ENCODE measurements around the gene LMF1.

LMF1 gene

DNA sequence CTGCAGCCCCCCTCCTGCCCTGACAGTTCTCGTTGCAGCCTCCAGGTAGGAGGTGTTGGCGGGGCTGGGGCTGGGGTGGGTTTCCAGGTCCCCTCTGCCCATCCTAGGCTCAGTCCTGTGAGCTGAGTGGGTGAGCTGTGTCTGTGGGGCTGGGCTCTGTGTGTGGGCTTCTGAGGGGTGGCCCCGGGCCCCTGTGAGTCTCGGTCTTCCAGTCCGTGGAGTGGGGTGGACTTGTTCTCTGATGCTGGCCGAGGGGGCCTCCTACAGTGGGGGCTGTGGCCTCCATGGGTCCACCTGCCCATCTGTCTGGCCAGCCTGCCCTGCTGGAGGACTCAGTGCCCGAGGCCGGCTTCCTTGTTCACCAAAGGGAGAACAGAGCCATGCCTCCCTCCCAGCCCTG, 43.4 kb upstream of the LMF1 start:
- H3K4me3 ChIP-seq (ENCODE audit: low read depth, low read length): no peak overlapping the region
- no peak for DNase-seq (ENCODE audit: low read depth)
- TF ChIP-seq, protein P1, sequence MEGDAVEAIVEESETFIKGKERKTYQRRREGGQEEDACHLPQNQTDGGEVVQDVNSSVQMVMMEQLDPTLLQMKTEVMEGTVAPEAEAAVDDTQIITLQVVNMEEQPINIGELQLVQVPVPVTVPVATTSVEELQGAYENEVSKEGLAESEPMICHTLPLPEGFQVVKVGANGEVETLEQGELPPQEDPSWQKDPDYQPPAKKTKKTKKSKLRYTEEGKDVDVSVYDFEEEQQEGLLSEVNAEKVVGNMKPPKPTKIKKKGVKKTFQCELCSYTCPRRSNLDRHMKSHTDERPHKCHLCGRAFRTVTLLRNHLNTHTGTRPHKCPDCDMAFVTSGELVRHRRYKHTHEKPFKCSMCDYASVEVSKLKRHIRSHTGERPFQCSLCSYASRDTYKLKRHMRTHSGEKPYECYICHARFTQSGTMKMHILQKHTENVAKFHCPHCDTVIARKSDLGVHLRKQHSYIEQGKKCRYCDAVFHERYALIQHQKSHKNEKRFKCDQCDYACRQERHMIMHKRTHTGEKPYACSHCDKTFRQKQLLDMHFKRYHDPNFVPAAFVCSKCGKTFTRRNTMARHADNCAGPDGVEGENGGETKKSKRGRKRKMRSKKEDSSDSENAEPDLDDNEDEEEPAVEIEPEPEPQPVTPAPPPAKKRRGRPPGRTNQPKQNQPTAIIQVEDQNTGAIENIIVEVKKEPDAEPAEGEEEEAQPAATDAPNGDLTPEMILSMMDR (IDR thresholded peaks at IDR 0.05; ENCODE audit: low read depth, low read length): no peak
- TF ChIP-seq MYC (IDR thresholded peaks at IDR 0.05; ENCODE audit: low read depth, low read length) (no peak), POLR2A (IDR thresholded peaks at IDR 0.05; ENCODE audit: extremely low read depth, insufficient read length) (no peak)
- TF ChIP-seq, protein P2, sequence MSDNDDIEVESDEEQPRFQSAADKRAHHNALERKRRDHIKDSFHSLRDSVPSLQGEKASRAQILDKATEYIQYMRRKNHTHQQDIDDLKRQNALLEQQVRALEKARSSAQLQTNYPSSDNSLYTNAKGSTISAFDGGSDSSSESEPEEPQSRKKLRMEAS (IDR thresholded peaks at IDR 0.05; ENCODE audit: low read depth, low read length): no peak

DNA sequence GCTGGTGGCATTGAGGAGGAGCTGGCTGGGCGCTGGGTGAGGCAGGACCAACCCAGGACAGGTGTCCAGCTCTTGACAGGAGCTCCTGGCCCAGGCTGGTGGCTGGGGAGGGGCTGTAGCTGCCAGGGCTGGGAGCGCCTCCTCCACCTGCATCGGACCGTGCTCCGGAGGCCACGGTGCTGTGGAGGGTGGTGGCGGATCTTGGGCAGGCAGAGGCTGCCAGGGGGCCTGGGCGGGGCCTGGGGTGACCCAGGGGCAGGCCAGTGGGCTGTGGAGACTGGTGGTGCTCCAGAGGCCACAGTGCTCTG, 42.8 kb upstream of the LMF1 start:
- no peak overlapping the region for H3K4me3 ChIP-seq (ENCODE audit: low read depth, low read length)
- TF ChIP-seq, protein P1 (IDR thresholded peaks at IDR 0.05; ENCODE audit: low read depth, low read length): no peak
- TF ChIP-seq, protein P2 (IDR thresholded peaks at IDR 0.05; ENCODE audit: low read depth, low read length): no peak
- TF ChIP-seq MYC (IDR thresholded peaks at IDR 0.05; ENCODE audit: low read depth, low read length): no peak
- TF ChIP-seq POLR2A (IDR thresholded peaks at IDR 0.05; ENCODE audit: extremely low read depth, insufficient read length): no peak
- no peak for DNase-seq (ENCODE audit: low read depth)

DNA sequence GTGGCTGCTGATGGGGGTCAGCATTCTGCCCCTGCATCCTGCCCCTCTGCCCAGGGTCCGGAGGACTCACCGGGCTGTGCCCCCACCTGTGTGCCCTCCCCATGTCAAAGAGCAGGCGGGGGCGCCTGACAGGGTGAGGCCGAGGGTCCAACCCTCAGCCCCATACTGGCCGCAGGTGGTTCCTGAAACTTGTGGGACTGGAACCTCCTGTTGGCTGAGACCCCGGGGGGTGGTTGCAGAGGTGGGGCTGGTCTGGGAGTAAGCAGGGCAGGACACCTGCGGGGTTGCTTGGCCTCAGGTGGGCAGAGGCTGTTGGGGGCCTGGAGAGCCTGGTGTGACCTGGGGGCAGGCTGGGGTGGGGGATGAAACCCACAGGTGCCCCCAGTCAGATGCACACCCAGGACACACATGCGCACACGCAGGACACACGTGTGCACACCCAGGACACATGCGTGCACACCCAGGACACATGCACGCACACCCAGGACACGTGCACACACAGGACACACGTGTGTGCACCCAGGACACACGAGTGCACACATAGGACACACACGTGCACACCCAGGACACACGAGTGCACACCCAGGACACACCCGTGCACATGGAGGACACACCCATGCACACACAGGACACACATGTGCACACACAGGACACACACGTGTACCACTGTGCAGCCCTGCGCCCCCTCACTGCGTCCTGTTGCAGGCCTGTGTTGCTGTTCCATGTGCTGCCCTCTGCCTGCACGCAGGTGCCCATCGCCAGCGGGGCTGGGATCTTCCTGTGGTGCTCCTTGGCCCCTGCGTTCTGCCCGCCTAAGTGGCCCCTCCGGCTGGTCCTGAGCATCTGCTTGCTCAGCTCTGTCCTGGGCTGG, 42.2 kb upstream of the LMF1 start:
- TF ChIP-seq, protein P1 (IDR thresholded peaks at IDR 0.05; ENCODE audit: low read depth, low read length): no peak
- TF ChIP-seq POLR2A (IDR thresholded peaks at IDR 0.05; ENCODE audit: extremely low read depth, insufficient read length): no peak
- TF ChIP-seq, protein P2 (IDR thresholded peaks at IDR 0.05; ENCODE audit: low read depth, low read length): no peak
- no peak for DNase-seq (ENCODE audit: low read depth)
- H3K4me3 ChIP-seq (ENCODE audit: low read depth, low read length): no peak overlapping the region

DNA sequence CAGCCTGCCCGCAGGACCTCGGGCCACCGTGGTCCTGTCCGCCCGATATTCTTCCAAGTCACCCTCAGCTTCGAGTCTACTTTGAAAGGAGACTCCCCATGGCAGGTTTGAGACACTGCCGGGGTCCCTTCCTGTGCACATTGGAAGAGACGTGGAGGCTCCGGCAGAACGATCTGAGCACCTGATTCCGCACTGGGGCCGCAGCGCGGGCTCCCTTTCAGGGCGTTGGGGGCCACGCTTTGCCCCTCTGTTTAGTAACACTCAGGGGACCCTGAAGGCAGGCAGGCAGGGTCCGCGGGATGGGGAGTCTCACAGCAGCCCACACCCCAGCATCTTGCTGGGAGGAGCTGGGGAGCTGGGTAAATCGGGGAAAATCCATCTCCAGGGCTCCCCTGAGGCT, 41.4 kb upstream of the LMF1 start:
- no peak for DNase-seq (ENCODE audit: low read depth)
- TF ChIP-seq POLR2A (IDR thresholded peaks at IDR 0.05; ENCODE audit: extremely low read depth, insufficient read length): no peak
- no peak for TF ChIP-seq MYC (IDR thresholded peaks at IDR 0.05; ENCODE audit: low read depth, low read length)
- TF ChIP-seq, protein P2 (IDR thresholded peaks at IDR 0.05; ENCODE audit: low read depth, low read length): no peak
- TF ChIP-seq, protein P1 (IDR thresholded peaks at IDR 0.05; ENCODE audit: low read depth, low read length): no peak

DNA sequence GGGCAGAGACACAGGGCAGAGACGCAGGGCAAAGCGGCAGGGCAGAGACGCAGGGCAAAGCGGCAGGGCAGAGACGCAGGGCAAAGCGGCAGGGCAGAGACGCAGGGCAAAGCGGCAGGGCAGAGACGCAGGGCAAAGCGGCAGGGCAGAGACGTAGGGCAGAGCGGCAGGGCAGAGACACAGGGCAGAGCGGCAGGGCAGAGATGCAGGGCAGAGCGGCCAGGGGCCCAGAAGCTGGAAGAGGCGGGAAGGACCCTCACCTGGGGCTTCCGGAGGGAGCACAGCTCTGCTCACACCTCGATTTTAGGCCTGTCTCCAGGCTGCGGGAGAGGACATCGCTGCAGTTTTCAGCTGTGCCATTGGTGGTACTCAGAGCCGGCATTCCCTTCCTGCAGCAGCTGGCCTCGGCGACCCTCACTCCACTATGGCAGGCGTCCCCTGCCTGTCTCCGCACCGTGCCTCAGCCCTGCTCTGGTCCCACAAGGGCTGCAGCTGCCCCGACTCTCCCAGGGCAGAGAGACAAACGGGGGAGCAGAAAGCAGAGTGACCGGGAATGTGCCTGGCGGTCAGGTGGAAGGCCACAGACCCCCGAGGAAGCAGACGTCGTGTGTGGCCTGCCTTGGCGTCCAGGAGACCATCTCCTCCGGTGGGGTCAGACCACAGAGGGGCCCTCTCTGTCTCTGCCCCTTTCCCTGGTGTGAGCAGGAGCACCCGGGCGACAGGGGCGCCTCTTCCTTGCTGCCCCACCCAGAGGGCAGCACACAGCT, 40.7 kb upstream of the LMF1 start:
- H3K4me3 ChIP-seq (ENCODE audit: low read depth, low read length): no peak overlapping the region
- no peak for DNase-seq (ENCODE audit: low read depth)
- TF ChIP-seq, protein P2 (IDR thresholded peaks at IDR 0.05; ENCODE audit: low read depth, low read length): no peak
- TF ChIP-seq, protein P1 (IDR thresholded peaks at IDR 0.05; ENCODE audit: low read depth, low read length): no peak
- no peak for TF ChIP-seq MYC (IDR thresholded peaks at IDR 0.05; ENCODE audit: low read depth, low read length)
- TF ChIP-seq POLR2A (IDR thresholded peaks at IDR 0.05; ENCODE audit: extremely low read depth, insufficient read length): no peak

More for the DNA sequence above, 41.4 kb upstream of the LMF1 start:
- H3K4me3 ChIP-seq (ENCODE audit: low read depth, low read length): no peak overlapping the region
